ENCODE results near the gene SMYD2. TPM values are rescaled to one million over a fixed set of nuclear protein-coding genes. Genes with fewer than 3 reads are reported as not detected.
A peak's percentile ranks its signal among the peaks of the same experiment; 100 is the strongest.

The SMYD2 gene
- total and polyA plus RNA-seq, 2 of the 8 experiments (the other 6 are each of a cell fraction or from before 2014, with no cell fraction given): 3.0 to 5.2 TPM

GRCh38 chr1:214289574-214290272 lies 8.8 kb downstream of the SMYD2 start (continued):
- peak; percentile 75 for TF ChIP-seq CHD7 (IDR thresholded peaks at IDR 0.05; ENCODE audit: insufficient replicate concordance, low read length)
- 0 out of 2 replicates have a peak, but pooled peaks have one; percentile 25 for TF ChIP-seq CREB1 (IDR thresholded peaks at IDR 0.05)
- 0 out of 2 replicates have a peak, but pooled peaks have one; percentile 31 for TF ChIP-seq KDM1A (IDR thresholded peaks at IDR 0.05; ENCODE audit: borderline replicate concordance, low read length)
- TF ChIP-seq ASH2L (IDR thresholded peaks at IDR 0.05; ENCODE audit: low read length): peak; percentile 14
- TF ChIP-seq SIN3A (conservative IDR thresholded peaks at IDR 0.05 in 1 of 2, IDR thresholded peaks at IDR 0.05 in 1 of 2; ENCODE audit: low read depth in 1 of 2, low read length in 2 of 2): 0 out of 4 replicates have a peak, but pooled peaks of 1 of the 2 experiments have one; percentile 31
- TF ChIP-seq TAF1 (IDR thresholded peaks at IDR 0.05; ENCODE audit: low read depth, low read length): no peak
- 0 out of 2 replicates have a peak, but pooled peaks have one; percentile 34 for TF ChIP-seq TCF12 (IDR thresholded peaks at IDR 0.05; ENCODE audit: low read depth, low read length)
- TF ChIP-seq MAFK (IDR thresholded peaks at IDR 0.05; ENCODE audit: low read depth, low read length): peak; percentile 72
- TF ChIP-seq USF2 (IDR thresholded peaks at IDR 0.05; ENCODE audit: low read length): no peak

All from H1 (cell line).